HepG2 (cell line): ENCODE measurements around the gene RPTOR. TPM values are rescaled to one million over a fixed set of nuclear protein-coding genes. Genes with fewer than 3 reads are reported as not detected.

ENCODE experiments used
- AGO1 ChIP-seq: fragments of 200-400 bp; formaldehyde crosslinking; IDR thresholded peaks from 2 replicates; pipeline ENCODE4 v1.6.1; 2017; ENCODE audit warnings: mild to moderate bottlenecking, low read depth, low read length, moderate library complexity; ENCODE audit not compliant: poor library complexity, severe bottlenecking
- ATF5 ChIP-seq: sonication (generic); formaldehyde crosslinking; IDR thresholded peaks from 2 replicates; pipeline ENCODE4 v1.4.0; 2020; ENCODE audit warnings: mild to moderate bottlenecking, low read depth, missing genetic modification reagents
- E2F1 ChIP-seq: sonication (generic); formaldehyde crosslinking; IDR thresholded peaks from 2 replicates; pipeline ENCODE4 v1.5.0; 2020; ENCODE audit warnings: missing genetic modification reagents
- EED ChIP-seq: sonication (generic); formaldehyde crosslinking; IDR thresholded peaks from 2 replicates; pipeline ENCODE4 v1.5.0; 2020; ENCODE audit warnings: mild to moderate bottlenecking, missing genetic modification reagents
- ETS1 ChIP-seq: sonication (generic); formaldehyde crosslinking; IDR thresholded peaks from 2 replicates; pipeline ENCODE4 v1.4.0; 2020; ENCODE audit warnings: missing genetic modification reagents
- HNF4G ChIP-seq, 2 experiments: sonication (generic) in 1 of 2; formaldehyde crosslinking in 1 of 2; IDR thresholded peaks; 2 replicates each; pipeline versions ENCODE4 v1.4.0 to v1.6.1; 2011 to 2020; ENCODE audit warnings: borderline replicate concordance in 2 of 2, low read depth in 2 of 2, mild to moderate bottlenecking in 2 of 2, low read length in 1 of 2, missing genetic modification reagents in 1 of 2, moderate library complexity in 1 of 2
- ISL2 ChIP-seq: sonication (generic); formaldehyde crosslinking; IDR thresholded peaks from 2 replicates; pipeline ENCODE4 v1.5.0; 2020; ENCODE audit warnings: missing genetic modification reagents
- KMT2A ChIP-seq: sonication (generic); formaldehyde crosslinking; IDR thresholded peaks from 2 replicates; pipeline ENCODE4 v1.4.0; 2020; ENCODE audit warnings: missing genetic modification reagents
- MIER2 ChIP-seq: IDR thresholded peaks from 2 replicates; pipeline ENCODE4 v1.6.1; 2016; ENCODE audit warnings: missing biosample characterization, missing genetic modification reagents
- RFX3 ChIP-seq: IDR thresholded peaks from 2 replicates; pipeline ENCODE4 v1.6.1; 2016; ENCODE audit warnings: missing biosample characterization, missing genetic modification reagents
- SALL2 ChIP-seq: sonication (generic); formaldehyde crosslinking; IDR thresholded peaks from 2 replicates; pipeline ENCODE4 v1.8.1; 2023; ENCODE audit warnings: mild to moderate bottlenecking, missing genetic modification reagents, inconsistent platforms
- SATB2 ChIP-seq: sonication (generic); formaldehyde crosslinking; IDR thresholded peaks from 2 replicates; pipeline ENCODE4 v1.5.0; 2020; ENCODE audit warnings: missing genetic modification reagents
- TFAP4 ChIP-seq: sonication (generic); IDR thresholded peaks from 2 replicates; pipeline ENCODE4 v1.6.1; 2016; ENCODE audit warnings: low read depth, borderline replicate concordance
- TOPORS ChIP-seq: sonication (generic); formaldehyde crosslinking; IDR thresholded peaks from 2 replicates; pipeline ENCODE4 v1.8.0; 2023; ENCODE audit warnings: mild to moderate bottlenecking, missing genetic modification reagents
- ZBTB34 ChIP-seq: sonication (generic); formaldehyde crosslinking; IDR thresholded peaks from 2 replicates; pipeline ENCODE4 v1.8.0; 2022; ENCODE audit warnings: mild to moderate bottlenecking, missing genetic modification reagents
- ZMYM2 ChIP-seq: sonication (generic); formaldehyde crosslinking; IDR thresholded peaks from 2 replicates; pipeline ENCODE4 v1.8.0; 2022; ENCODE audit warnings: mild to moderate bottlenecking, missing genetic modification reagents
- ZNF496 ChIP-seq: sonication (generic); formaldehyde crosslinking; IDR thresholded peaks from 2 replicates; pipeline ENCODE4 v1.8.1; 2023; ENCODE audit warnings: mild to moderate bottlenecking, moderate library complexity, missing genetic modification reagents; ENCODE audit not compliant: insufficient replicate concordance
- ZNF501 ChIP-seq: sonication (generic); formaldehyde crosslinking; IDR thresholded peaks from 2 replicates; pipeline ENCODE4 v1.5.1; 2020; ENCODE audit warnings: mild to moderate bottlenecking, moderate library complexity, missing genetic modification reagents
- ZNF564 ChIP-seq: sonication (generic); formaldehyde crosslinking; IDR thresholded peaks from 2 replicates; pipeline ENCODE4 v1.8.1; 2023; ENCODE audit warnings: mild to moderate bottlenecking, missing genetic modification reagents
- ZNF569 ChIP-seq: sonication (generic); formaldehyde crosslinking; IDR thresholded peaks from 2 replicates; pipeline ENCODE4 v1.5.0; 2020; ENCODE audit warnings: mild to moderate bottlenecking, missing genetic modification reagents, moderate library complexity, borderline replicate concordance
- ZNF576 ChIP-seq: sonication (generic); formaldehyde crosslinking; IDR thresholded peaks from 2 replicates; pipeline ENCODE4 v1.4.0; 2020; ENCODE audit warnings: mild to moderate bottlenecking, missing genetic modification reagents
- ZNF674 ChIP-seq: sonication (generic); formaldehyde crosslinking; IDR thresholded peaks from 2 replicates; pipeline ENCODE4 v1.5.0; 2020; ENCODE audit warnings: low read depth, mild to moderate bottlenecking, missing genetic modification reagents
- ZNF879 ChIP-seq: sonication (generic); formaldehyde crosslinking; IDR thresholded peaks from 2 replicates; pipeline ENCODE4 v1.8.1; 2023; ENCODE audit warnings: missing genetic modification reagents
- ZSCAN30 ChIP-seq: sonication (generic); formaldehyde crosslinking; IDR thresholded peaks from 2 replicates; pipeline ENCODE4 v1.5.0; 2020; ENCODE audit warnings: mild to moderate bottlenecking, missing genetic modification reagents
- polyA plus RNA-seq, 8 experiments: library from polyadenylated mRNA; depleted of rRNA in 3 of 8; stranded (reverse) in 7 of 8; unstranded in 1 of 8; fragments of >200 nt; fragmentation: Illumina TruSeq in 4 of 8; extraction: Trizol in 4 of 8; gene quantifications; 2 replicates each; pipeline versions ENCODE4 v1.2.1 to v1.2.3, GENCODE V29; 2011 to 2016; ENCODE audit warnings: low read depth in 4 of 8, missing spikeins in 1 of 8, mixed read lengths in 1 of 8; ENCODE audit not compliant: insufficient read depth in 1 of 8
- total RNA-seq, 5 experiments: library from RNA; depleted of rRNA; stranded (reverse); fragments of >200 nt; fragmentation: Illumina TruSeq; extraction: Trizol; gene quantifications; 2 replicates each; pipeline ENCODE4 v1.2.3, GENCODE V29; 2016; ENCODE audit warnings: low read depth in 1 of 5

Gene RPTOR
- total and polyA plus RNA-seq, 2 of the 13 experiments (the other 11 are each of a cell fraction or from before 2014, with no cell fraction given): 6.6 to 25.3 TPM

- TF ChIP-seq ZNF576 (CRISPR knock-in tag): no peak
- no peak for TF ChIP-seq ETS1
- peak; percentile 88 for TF ChIP-seq ZMYM2 (CRISPR knock-in tag)
- no peak for TF ChIP-seq E2F1 (CRISPR knock-in tag)
- TF ChIP-seq KMT2A (CRISPR knock-in tag): peak; percentile 93
- no peak for TF ChIP-seq ZNF501
- no peak for TF ChIP-seq SATB2 (CRISPR knock-in tag)
- no peak for TF ChIP-seq ZNF564 (CRISPR knock-in tag)
- TF ChIP-seq ZSCAN30 (CRISPR knock-in tag): no peak
- TF ChIP-seq ATF5: no peak
- no peak for TF ChIP-seq ZNF496
- peak; percentile 36; the same call in 1 of the 2 replicates for TF ChIP-seq ZNF879 (CRISPR knock-in tag)
- TF ChIP-seq AGO1: no peak
- TF ChIP-seq EED (CRISPR knock-in tag): no peak
- TF ChIP-seq MIER2 (CRISPR knock-in tag): peak; percentile 73; the same call in 1 of the 2 replicates
- TF ChIP-seq ZNF674 (CRISPR knock-in tag): no peak
- peak; percentile 63; the same call in 1 of the 2 replicates for TF ChIP-seq TFAP4
- TF ChIP-seq ISL2 (CRISPR knock-in tag): peak; percentile 45; the same call in 1 of the 2 replicates
- 0 out of 2 replicates have a peak, but pooled peaks have one; percentile 40 for TF ChIP-seq SALL2
- no peak for TF ChIP-seq ZBTB34
- no peak for TF ChIP-seq HNF4G (IDR thresholded peaks at IDR 0.05; ENCODE audit: borderline replicate concordance, low read depth, low read length)
- no peak for TF ChIP-seq HNF4G (CRISPR knock-in tag; IDR thresholded peaks at IDR 0.05; ENCODE audit: borderline replicate concordance, low read depth)
- peak; percentile 49; the same call in 1 of the 2 replicates for TF ChIP-seq TOPORS (CRISPR knock-in tag)
- TF ChIP-seq ZNF569 (CRISPR knock-in tag): no peak
- 0 out of 2 replicates have a peak, but pooled peaks have one; percentile 34 for TF ChIP-seq RFX3 (CRISPR knock-in tag)
Measured at GRCh38 chr17:80575057-80575875, 30.6 kb downstream of the RPTOR start (continued).
